DMS153 (cell line): ENCODE measurements around the gene NTSR1.
A peak's percentile ranks its signal among the peaks of the same experiment; 100 is the strongest.

ENCODE experiments used
- DNase-seq: peaks from one replicate; lab custom pipeline; 2025; lab: John Stamatoyannopoulos, UW

The NTSR1 gene

DNA sequence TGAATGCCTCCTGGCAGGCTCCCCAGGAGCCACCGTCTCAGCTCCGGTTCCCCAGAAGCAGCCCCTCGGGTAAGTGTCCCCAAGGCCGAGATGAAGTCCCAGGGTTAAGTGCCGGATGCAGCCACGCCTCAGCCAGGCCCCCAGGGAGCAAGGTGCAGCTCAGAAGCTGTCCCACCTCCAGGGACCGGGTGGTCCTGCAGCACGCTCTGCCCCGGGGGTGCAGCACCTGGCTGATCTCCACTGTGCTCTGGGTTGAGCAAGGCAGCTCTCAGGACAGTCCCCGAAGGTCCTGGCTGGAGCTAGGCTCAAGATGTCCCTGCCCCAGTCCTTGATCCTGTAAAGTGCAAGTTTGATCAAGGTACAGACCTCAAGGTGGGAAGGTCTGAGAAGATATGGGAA lies 15.1 kb upstream of the NTSR1 start:
- no peak for DNase-seq

DNA sequence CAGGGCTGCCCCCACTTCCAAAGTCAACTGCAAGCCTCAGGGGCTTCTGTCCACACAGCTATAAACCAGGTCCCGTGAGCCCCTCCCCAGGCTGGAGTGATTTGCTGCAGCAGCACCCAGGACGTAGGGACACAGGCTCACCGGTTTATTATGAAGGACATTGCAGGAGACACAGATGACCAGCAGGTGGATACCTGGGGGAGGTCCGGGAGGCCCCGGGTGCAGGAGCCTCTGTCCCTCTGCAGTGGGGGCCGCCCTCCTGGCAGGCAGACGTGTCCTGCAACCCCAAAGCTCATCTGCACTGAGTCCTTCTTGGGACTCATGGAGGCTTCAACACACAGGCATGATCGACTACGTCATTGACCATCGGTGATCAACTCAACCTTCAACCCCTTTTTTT lies 14.5 kb upstream of the NTSR1 start:
- no peak for DNase-seq

- peak; percentile 55 for DNase-seq
Measured at GRCh38 chr20:62694868-62695267, 13.8 kb upstream of the NTSR1 start.

DNA sequence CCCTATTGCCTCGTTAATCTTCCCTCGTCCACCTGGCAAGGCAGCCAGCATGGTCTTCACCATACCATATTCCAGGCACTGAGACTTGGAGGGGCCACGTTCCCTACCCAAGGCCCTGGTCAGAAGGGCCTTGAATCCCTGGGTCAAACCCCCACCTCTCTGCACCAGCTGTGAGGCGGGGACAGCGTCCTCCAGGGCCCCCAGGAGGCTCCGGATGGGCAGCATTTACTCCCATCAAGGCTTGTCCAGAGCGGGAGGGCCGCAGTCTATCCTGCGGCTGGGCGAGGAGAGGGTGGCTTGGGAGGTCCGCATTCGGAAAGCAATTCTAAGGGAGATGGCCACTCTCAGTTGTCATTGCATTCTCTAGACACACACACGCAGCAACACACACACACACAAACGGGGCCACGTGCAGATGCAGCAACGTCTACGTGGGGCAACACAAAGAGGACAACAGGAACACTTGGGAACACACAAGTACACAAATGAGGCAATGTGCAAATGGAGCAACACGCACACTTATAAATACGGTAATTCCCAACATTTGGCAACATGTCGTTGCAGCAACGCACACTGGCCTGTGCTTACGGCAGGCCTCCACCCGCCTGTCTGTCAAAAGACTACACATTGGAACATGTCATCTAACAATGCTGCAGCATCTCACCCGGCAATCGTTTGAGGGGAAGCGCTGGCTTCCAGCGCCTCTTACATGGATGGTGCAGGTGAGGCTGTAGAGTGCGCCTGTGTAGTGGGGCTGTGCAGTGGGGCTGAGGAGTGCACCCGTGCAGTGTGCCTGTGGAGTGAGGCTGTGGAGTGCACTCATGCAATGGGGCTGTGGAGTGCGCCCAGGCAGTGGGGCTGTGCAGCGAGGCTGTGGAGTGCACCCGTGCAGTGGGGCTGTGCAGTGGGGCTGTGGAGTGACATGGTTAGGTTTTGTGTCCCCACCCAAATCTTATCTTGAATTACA lies 12.9 kb upstream of the NTSR1 start:
- DNase-seq = peak; percentile 32

GRCh38 chr20:62696434-62696957 lies 12.1 kb upstream of the NTSR1 start:
- DNase-seq = no peak

DNA sequence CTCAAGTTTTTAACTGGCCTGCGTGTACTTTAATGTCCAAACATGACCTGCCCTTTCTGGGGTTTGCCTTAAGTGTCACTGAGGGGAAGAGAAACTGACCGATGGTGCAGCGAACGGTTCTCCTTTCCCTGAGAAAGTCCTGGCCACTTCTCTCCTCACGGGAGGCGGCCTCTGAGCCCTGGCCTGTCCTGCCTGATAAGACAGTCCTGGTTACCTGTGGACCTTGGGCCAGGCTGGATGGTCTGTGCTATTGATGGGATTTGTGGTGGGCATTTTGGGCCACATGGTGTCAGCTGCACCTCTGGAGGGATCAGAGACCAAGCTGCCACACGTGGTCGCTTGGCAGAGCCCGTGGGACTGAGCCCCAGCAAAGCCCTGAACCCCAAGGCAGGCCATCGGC lies 11.6 kb upstream of the NTSR1 start:
- no peak for DNase-seq

GRCh38 chr20:62697468-62697912 lies 11.1 kb upstream of the NTSR1 start:
- DNase-seq = no peak

DNA sequence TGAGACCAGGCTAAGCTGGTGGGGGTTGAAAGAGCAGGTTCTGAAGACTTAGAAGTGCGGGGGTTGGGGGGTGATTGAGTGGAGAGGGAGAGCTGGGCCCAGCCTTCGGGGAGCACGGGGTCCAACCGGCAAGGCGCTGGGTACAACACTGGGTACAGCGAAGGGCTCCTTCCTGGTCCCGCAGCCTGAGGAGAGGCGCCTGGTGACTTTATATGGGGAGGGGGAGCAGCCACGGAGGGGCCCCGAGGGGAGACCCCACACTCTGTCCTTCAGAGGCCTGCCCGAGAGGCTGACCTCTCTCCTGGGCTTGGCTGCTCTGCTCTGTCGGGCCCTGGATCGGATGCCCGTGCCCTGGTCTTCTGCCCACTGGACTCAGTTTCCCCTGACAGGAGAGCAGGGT lies 10.4 kb upstream of the NTSR1 start:
- DNase-seq = no peak

DNA sequence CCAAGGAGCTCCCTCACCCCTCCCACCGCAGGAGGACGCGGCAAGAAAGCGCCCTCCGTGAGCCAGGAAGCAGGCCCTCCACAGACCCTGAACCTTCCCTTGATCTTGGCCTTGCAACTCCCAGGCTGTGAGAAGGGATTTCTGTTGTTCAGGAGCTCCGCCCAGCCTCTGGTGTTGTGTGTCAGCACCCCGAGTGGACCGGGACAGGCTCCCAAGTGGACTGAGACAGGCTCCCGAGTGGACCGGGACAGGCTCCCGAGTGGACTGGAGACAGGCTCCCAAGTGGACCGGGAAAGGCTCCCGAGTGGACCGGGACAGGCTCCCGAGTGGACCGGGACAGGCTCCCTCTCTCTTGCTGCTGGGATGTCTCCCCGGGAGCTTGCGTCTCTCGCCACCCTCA lies 9.3 kb upstream of the NTSR1 start:
- DNase-seq = no peak

DNA sequence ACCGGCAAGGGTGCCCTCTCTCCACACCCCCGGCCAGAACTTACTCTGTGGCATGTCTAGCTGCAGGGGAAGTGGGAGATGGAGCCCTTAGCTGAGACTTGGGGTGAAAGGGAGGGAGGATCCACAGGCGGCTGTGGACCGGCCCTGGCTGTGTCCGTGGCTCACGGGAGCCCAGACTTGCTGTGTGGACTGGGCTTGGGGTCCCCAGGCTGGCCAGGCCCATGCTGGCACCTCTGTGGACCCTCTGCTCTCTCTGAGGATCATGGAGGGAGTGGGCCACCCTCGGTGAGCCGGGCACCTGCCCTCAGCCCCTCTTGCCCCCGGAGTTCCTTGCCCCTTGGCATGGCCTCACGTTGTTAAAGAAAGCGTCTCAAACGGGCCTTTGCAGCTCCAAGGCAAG lies 8.9 kb upstream of the NTSR1 start:
- no peak for DNase-seq

DNA sequence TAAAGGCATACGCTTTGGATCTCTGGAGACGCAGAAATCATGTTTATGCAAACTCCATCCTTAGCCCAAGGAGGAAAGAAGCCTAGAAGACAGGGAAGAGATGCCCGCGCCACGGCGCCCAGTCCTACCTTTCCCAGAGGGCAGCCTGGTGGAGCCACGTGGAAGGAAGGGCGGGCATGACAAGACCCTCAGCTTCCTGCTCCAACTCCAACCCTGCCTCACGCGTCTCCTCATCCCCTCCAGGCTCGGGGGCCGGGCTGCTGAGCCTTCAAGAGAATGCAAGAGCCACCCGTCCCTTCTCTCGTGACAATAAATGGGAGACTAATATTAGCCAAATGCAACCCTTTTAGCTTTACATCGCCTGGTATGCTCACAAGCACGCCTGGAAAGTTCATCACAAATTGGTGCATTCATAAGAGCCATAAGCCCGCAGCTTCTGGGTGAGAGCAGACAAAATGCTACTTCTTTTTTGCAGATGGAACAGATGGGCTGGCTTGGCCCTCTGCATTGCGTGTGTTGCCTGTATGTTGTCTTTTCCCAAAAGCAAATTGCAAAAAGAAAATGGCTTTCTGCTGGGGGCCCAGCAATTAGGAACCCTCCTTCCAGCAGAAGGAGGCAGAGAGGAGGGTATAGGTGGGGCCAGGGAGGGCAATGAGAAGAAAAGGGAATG lies 8.2 kb upstream of the NTSR1 start:
- DNase-seq = no peak

DNA sequence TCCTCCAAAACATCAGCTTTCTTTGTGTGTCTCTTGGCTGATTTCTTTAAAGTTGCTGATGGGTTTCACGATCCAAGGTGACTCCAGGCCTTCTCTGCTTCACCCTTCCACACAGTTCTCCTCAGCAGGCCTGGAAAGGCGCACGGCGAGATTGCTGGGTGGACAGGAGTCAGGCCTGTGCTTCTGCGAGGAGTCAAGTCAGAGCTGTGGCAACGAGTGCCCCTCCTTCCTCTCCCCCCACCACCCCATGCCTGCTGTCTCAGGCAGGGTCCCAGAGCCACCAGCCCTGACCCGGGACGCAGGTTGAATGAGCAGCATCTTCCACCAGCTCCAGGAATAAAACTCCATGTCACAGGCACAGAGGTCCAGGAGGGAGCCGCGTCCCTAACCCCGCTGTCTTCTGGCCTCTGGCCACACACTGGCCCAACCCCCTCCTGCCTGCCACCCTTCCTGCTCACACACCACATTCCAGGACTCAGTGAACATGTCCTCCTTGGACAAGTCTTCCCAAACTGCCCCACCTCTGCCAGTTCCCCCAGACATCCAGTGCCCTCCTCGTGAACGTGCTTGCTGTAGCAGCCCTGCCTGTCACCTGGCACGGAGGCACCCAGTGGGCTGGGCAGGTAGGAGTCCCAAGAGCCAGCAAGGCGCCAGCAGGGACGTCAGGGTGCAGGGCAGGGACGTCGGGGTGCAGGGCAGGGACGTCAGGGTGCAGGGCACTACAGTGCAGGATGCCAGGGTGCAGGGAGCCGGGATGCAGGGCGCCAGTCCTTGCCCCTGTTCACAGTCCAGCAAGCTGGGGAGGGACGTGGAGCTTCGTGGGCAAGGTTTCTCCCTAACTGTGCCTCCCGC lies 7.2 kb upstream of the NTSR1 start:
- DNase-seq = no peak

- DNase-seq = no peak
Measured at GRCh38 chr20:62702013-62702300, 6.7 kb upstream of the NTSR1 start.

DNA sequence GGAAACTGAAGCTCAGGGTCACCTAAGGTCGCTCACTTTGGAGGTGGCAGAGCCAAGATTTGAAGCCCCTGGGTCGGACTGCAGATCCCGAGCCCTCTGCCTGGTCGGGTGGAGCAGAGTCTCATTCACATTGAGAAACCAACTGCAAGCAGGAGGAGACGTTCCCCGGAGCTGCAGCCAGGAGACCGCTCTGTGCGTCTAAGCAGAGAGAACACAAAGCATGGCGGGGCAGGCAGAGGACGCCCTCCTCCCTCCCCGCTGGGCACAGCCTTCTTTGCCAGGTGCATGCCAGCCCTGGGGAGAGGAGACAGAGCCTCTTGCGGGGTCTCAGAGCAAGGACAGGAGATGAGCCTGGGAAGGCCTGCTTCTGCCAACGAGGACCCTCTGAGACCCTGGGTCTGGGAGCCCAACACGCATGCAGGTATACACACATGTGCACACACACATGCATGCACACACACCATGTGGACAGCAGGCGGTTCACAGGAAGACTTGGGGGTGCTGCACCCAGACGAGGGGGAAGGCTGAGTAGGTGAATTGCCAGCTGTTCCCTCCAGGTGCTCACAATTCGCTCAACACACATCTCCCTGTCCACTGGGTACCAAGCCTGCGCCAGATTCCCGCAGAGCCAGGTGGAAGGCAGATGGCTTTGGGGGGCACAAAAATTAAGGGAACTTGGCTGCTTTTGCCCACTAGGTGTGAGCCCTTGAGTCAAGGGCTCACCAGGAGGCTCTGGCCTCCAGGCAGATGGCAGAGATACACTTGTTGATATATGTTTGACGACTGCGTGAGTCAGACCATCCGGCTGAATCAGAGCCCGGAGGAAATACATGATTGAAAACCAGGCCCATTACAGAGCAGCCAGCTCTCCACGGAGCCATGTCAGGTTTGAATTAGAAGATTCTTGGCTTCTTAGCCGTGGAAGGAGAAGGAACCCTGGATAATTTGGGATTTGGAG lies 5.5 kb upstream of the NTSR1 start:
- DNase-seq = peak; percentile 37

GRCh38 chr20:62703853-62704228 lies 4.8 kb upstream of the NTSR1 start:
- DNase-seq = no peak

GRCh38 chr20:62704341-62704948 lies 4.2 kb upstream of the NTSR1 start:
- peak; percentile 94 for DNase-seq

GRCh38 chr20:62705627-62706026 lies 3.0 kb upstream of the NTSR1 start:
- no peak for DNase-seq

GRCh38 chr20:62706344-62706743 lies 2.3 kb upstream of the NTSR1 start:
- no peak for DNase-seq

- DNase-seq = no peak
Measured at GRCh38 chr20:62706857-62707256, 1.8 kb upstream of the NTSR1 start.

DNA sequence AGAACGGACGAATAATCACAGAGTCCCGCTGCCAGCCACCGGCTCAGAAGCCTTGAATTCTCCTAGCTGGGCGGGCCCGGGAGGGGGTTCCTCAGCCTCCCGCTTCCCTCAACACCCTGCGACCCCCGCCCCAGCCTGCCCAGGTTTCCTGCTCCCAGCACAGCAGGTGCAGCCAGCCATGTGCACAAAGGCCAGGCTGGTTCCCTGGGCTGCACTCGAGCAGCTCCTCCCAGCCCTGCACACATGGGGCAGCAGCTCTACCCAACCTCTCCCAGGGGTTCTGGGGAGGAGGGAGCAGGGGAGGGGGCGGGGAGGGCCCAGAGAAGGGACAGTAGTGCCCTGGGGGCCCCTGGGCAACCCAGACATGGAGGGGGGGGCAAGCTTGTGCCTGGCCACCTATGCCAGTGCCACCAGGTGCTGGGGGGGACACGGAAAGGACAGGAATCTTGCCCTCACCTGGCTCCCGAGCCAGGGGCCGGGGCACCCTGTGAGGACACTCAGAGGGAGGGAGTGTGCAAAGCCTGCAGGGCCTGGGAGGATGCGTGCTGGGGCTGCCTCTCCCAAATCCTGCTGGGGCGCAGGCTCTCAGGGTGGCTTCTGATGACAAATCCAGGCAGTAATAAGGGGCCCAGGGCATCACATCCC lies 1.2 kb upstream of the NTSR1 start:
- DNase-seq = no peak
